GM18951 (cell line): ENCODE measurements around the gene ANKUB1.

Experiments used
- POLR2A ChIP-seq: IDR thresholded peaks from 4 replicates; pipeline ENCODE4 v1.6.1; 2011; ENCODE audit warnings: mild to moderate bottlenecking; ENCODE audit not compliant: insufficient read length, insufficient read depth; ENCODE audit errors: extremely low read depth
- in situ Hi-C: fragments of 300-500 bp; cut with MboI; formaldehyde crosslinking; loops from one replicate; pipeline ENCODE4 v1.12.0; 2022; ENCODE audit warnings: low sequenced_read_pairs, mixed read lengths, inconsistent platforms; ENCODE audit not compliant: unreplicated experiment

The ANKUB1 gene

DNA sequence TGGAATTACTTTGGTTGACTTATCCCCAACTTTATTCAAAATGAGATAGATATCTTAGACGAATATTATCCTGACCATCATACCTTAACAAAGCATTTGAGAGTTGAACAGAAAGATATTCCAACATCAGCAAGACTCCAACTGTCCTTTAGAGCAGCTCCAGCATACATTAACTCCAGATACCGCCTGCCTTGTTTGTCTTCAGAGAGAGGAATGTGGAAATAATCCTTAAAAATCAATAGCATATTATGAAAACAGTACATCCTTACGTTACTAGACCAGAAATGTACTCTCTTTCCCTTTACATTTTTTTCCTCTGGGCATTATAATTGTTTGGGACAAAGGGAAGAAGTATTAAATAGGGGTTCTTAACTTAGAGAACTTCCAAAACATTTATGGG is 1.7 kb downstream of the ANKUB1 start:
- no peak for TF ChIP-seq POLR2A
- in situ Hi-C loops = no loop called here

- in situ Hi-C loops = no loop called here
- no peak for TF ChIP-seq POLR2A
Measured at GRCh38 chr3:149790268-149790667, 2.1 kb downstream of the ANKUB1 start.

DNA sequence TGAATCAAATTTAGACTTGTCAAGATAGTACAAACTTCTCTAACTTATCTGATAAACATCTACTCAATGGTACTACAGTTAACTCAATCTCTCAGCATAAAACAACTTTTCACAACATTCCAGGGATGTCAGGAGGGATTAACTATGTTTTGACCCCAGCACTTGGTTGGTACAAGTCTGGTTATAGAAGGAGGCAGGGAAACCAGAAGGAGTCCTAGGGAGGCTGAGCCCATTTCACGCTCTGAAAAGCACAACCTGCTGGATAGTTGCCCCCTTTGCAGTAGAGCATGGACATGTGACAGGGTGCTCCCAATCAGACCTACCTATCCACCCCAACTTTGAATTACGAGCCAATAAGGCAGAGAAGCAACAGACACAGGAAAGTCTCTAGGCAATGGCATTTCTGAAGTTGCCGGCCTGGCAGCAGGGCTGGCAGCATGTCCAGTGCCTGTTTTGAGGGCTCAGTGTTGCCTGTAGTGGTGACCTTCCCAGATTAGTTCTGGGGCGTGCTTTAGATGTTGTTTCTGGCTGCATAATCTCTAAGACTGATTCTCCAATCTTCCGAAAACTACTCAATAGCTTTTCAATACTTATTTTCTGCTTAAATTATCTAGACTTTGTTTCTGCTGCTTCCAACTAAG is 8.2 kb downstream of the ANKUB1 start:
- in situ Hi-C loops = no loop called here
- TF ChIP-seq POLR2A = no peak

DNA sequence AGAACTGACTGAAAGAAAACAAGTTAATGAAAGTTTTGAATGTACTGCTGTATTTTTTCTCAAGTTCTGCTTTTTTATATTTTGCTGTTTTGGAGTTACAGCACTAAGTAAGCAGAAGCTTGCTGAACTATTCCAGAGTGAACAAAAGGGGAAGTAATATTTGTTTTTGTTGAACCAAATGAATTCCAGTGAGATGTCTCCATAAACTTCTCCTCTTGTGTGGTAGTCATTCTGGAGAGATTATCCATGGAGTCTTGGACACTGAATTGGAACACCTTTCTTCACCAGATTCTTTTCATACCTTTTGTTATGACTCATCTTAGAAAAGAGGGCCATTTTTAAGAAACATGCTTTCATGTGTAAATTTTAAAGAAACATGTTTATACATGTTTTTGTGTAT is 8.8 kb downstream of the ANKUB1 start:
- in situ Hi-C loops = no loop called here
- no peak for TF ChIP-seq POLR2A

DNA sequence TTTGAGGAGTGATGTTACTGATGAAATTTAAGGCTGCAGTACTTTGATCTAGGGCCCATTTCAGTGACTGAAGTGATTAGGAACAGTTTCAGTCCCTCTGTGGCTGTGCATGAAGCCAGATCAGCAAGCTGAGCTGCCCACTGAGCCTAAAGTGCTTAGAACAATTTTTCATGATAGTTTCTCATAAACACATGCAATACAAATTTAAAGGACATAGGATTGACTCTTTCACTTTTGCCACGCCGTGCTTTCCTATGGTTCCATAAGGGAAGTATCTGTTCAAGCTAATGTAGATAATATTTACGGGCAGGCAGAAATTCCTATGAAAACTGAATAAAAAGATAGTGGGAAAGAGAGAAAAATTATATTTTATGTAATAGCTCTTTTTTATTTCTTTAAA is 10.6 kb downstream of the ANKUB1 start:
- no peak for TF ChIP-seq POLR2A
- in situ Hi-C loops = no loop called here

- in situ Hi-C loops = no loop called here
- no peak for TF ChIP-seq POLR2A
Measured at GRCh38 chr3:149781211-149781610, 11.1 kb downstream of the ANKUB1 start.

DNA sequence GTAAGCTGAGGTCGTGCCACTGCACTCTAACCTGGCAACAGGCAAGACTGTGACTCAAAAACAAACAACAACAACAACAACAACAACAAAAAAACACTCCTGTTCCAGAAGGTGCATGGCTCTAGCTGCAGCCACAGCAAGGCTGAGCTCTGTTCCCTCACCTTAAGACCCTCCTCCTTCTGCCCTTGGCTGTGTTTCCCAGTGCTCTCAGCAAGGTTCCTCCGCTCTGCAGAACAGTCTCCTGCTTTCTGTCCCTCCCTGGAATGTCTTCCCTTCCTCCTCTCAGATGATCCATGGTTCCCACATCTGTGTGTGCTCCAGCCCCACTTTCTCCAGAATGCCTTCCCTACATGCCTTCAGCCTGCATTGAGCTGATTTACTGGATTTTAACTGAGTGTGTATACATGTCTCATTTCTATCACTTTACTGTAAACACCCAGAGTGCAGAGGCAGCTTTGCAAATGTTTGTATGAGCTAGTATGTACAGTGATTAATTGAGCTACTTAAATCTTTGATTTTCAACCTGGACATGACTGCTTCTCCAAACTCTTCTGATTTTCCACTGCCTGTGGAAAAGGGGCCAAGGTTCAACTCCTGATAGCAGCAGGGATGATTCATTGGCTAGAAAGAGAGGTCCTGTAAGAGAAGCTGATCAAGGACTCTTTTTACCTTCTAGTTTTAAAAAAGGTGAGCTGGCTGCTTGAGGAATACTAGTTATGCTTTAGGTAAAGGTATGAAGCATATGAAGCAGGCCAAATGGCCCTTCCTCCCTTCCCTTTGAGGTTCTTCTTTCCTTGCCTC is 14.7 kb downstream of the ANKUB1 start:
- in situ Hi-C loops = no loop called here
- no peak for TF ChIP-seq POLR2A

DNA sequence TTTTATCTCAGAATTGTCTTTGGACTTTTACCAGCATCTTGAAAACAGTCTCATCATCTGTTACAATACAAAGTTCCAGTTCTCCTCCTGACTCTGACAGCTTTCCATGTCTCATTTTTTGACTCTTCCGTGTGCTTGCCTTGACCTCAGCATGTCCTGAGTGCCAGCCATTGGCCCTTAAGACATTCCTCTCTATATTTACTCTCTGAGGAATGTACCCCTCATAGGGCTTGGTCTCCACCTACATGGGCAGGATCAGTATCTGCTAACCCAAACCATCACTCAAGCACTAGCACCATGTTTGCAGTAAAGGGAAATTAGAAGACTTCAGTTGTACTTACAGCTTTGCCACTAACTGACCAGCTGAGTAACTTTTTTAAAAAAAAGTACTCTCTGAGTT is 16.2 kb downstream of the ANKUB1 start:
- no peak for TF ChIP-seq POLR2A
- in situ Hi-C loops = no loop called here

- in situ Hi-C loops = no loop called here
- TF ChIP-seq POLR2A = no peak
Measured at GRCh38 chr3:149772861-149773260, 19.5 kb downstream of the ANKUB1 start.

DNA sequence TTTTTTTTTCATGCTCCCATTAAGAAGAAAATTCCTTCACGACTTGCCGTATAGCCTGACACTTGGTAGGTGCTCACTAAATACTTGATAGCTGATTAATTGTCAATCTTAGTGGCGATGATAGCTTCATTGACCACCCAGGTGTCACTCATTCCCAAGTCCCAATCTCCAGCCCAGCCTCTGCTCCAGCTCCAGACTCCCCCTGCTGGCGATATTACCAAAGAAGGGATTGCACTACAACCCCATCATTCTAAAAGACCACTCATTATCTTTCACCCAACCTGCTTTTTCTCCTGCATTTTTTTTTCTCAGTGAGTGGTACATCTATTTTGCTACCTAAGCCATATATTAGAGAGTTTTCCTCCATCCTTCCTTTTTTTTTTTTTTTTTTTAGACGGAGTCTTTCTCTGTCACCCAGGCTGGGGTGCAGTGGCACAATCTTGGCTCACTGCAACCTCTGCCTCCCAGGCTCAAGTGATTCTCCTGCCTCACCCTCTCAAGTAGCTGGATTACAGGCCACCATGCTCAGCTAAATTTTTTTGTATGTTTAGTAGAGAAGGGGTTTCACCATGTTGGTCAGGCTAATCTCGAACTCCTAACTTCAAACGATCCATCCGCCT is 20.6 kb downstream of the ANKUB1 start:
- in situ Hi-C loops = no loop called here
- TF ChIP-seq POLR2A = no peak

- no peak for TF ChIP-seq POLR2A
- in situ Hi-C loops = no loop called here
Measured at GRCh38 chr3:149770246-149770645, 22.1 kb downstream of the ANKUB1 start.

GRCh38 chr3:149768704-149769103 is 23.6 kb downstream of the ANKUB1 start:
- TF ChIP-seq POLR2A = no peak
- in situ Hi-C loops = no loop called here

DNA sequence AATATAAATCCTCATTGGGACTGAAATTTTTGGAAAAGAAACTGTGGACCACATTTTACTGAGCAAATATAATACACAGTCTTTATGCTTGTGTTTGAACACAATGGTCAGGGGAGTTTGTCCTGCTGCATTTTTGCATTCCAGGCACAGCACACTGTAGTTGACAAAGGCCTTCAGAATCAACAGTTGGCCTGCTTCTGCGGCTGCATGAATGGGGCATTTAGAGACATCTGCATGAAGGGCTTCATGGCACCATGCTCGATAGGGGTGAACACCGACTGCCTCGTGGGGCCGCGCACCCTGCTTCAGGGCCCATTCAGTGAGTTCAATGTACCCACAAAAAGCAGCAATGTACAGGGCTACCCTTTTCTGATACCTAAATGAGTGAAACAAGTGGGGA is 24.6 kb downstream of the ANKUB1 start:
- TF ChIP-seq POLR2A = no peak
- in situ Hi-C loops = no loop called here

GRCh38 chr3:149765762-149766334 is 26.5 kb downstream of the ANKUB1 start:
- in situ Hi-C loops = no loop called here

DNA sequence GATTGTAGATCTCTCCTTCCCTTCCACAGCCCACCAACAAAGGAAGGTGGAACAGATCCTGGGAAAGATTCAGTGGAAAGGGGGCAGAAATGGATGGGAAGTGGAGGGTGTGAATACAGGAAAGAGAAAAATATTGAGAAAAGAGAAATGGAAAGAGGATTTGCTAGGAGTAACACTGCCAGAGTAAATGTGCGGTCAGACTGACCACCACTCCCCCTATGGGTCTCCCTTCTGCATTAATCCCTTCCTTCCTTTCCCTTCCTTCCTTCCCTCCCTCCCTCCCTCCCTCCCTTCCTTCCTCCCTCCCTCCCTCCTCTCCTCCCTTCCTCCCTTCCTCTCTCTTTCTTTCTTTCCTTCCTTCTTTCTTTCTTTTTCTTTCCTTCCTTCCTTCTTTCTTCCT is 28.1 kb downstream of the ANKUB1 start:
- no peak for TF ChIP-seq POLR2A
- in situ Hi-C loops = no loop called here

More at GRCh38 chr3:149765762-149766334, 26.5 kb downstream of the ANKUB1 start:
- TF ChIP-seq POLR2A = no peak
